Fibroblast of lung (primary cell): ENCODE data around the gene LCE1F.

ENCODE experiments used
- CTCF ChIP-seq, 2 donors: IDR thresholded peaks in 1 of 2; conservative IDR thresholded peaks in 1 of 2; 1 replicate in 1 of 2; 2 replicates in 1 of 2; pipeline ENCODE4 v1.5.1; 2011 to 2012; ENCODE audit warnings: low read length in 2 of 2, control low read depth in 1 of 2, inconsistent platforms in 1 of 2, low read depth in 1 of 2, mild to moderate bottlenecking in 1 of 2
- EZH2 ChIP-seq: IDR thresholded peaks from 2 replicates; pipeline ENCODE4 v1.5.1; 2012; ENCODE audit warnings: low read length, control low read depth, mild to moderate bottlenecking; ENCODE audit errors: missing control alignments

- no peak for TF ChIP-seq CTCF (conservative IDR thresholded peaks at IDR 0.05 in 1 of 2, IDR thresholded peaks at IDR 0.05 in 1 of 2; ENCODE audit: low read depth in 1 of 2, low read length in 2 of 2)
- no peak for TF ChIP-seq EZH2
Observed at GRCh38 chr1:152811671-152812070, 36.7 kb downstream of the LCE1F start, which contains the start of gene LCE1B.
